T-helper 1 cell treated with Interleukin-12 subunit alpha and Interleukin-12 subunit beta and Interleukin-4 antibody, amounts not matched to agents 30 μg/mL and 1 μg/mL, for 36 hours (primary cell): Measurements from ENCODE around the gene GUCY1A1.
"Not testable (repeated sequence)": the region's sequence is repeated elsewhere in the genome, so short reads cannot be mapped to it uniquely, and the experiment has no call there.

Experiments
- H3K27ac Mint-ChIP-seq: one replicate; pipeline ENCODE4 v1.8.0; 2021; ENCODE audit warnings: mild to moderate bottlenecking, mixed read lengths
- H3K27me3 Mint-ChIP-seq: one replicate; pipeline ENCODE4 v1.8.0; 2021; ENCODE audit warnings: low read depth, mixed read lengths
- H3K36me3 Mint-ChIP-seq: one replicate; pipeline ENCODE4 v1.8.0; 2021; ENCODE audit warnings: low read depth, mixed read lengths
- H3K4me1 Mint-ChIP-seq: one replicate; pipeline ENCODE4 v1.8.0; 2021; ENCODE audit warnings: low read depth, mixed read lengths
- H3K4me3 Mint-ChIP-seq: one replicate; pipeline ENCODE4 v1.8.0; 2021; ENCODE audit warnings: mild to moderate bottlenecking, moderate library complexity, mixed read lengths
- H3K9me3 Mint-ChIP-seq: one replicate; pipeline ENCODE4 v1.8.0; 2021; ENCODE audit warnings: mixed read lengths

GUCY1A1 gene

GRCh38 chr4:155643087-155643486 is 23.6 kb upstream of the GUCY1A1 start:
- Mint-ChIP-seq H3K4me1 (peaks cover 13% of the 10 kb centered on the region), H3K4me3 (no peak overlapping the region), H3K9me3 (no peaks in the 10 kb centered on the region), H3K27ac (no peak overlapping the region), H3K36me3 (no peaks in the 10 kb centered on the region), H3K27me3 (peaks cover 5% of the 10 kb centered on the region)

- no peaks in the 10 kb centered on the region for H3K4me1 Mint-ChIP-seq
- H3K27me3 Mint-ChIP-seq, result peaks cover 5% of the 10 kb centered on the region
- H3K36me3 Mint-ChIP-seq, result no peaks in the 10 kb centered on the region
- H3K9me3 Mint-ChIP-seq, result no peaks in the 10 kb centered on the region
- H3K27ac Mint-ChIP-seq, result no peak overlapping the region
- no peak overlapping the region for H3K4me3 Mint-ChIP-seq
Measured at GRCh38 chr4:155646001-155646400, 20.6 kb upstream of the GUCY1A1 start.

GRCh38 chr4:155650785-155651184 is 15.9 kb upstream of the GUCY1A1 start:
- H3K36me3 Mint-ChIP-seq, H3K27ac Mint-ChIP-seq, H3K4me1 Mint-ChIP-seq, H3K4me3 Mint-ChIP-seq, H3K9me3 Mint-ChIP-seq, H3K27me3 Mint-ChIP-seq: not testable (repeated sequence)

GRCh38 chr4:155653052-155653451 is 13.6 kb upstream of the GUCY1A1 start:
- peaks cover 14% of the 10 kb centered on the region for H3K27me3 Mint-ChIP-seq
- no peak overlapping the region for H3K27ac Mint-ChIP-seq
- no peak overlapping the region for H3K4me3 Mint-ChIP-seq
- no peaks in the 10 kb centered on the region for H3K4me1 Mint-ChIP-seq
- no peaks in the 10 kb centered on the region for H3K9me3 Mint-ChIP-seq
- no peaks in the 10 kb centered on the region for H3K36me3 Mint-ChIP-seq

GRCh38 chr4:155656025-155656424 is 10.6 kb upstream of the GUCY1A1 start:
- Mint-ChIP-seq H3K4me3 (no peak overlapping the region), H3K9me3 (no peaks in the 10 kb centered on the region), H3K36me3 (no peaks in the 10 kb centered on the region), H3K27ac (no peak overlapping the region), H3K27me3 (peaks cover 18% of the 10 kb centered on the region), H3K4me1 (no peaks in the 10 kb centered on the region)

- Mint-ChIP-seq H3K4me1 (no peaks in the 10 kb centered on the region), H3K36me3 (no peaks in the 10 kb centered on the region), H3K27me3 (peaks cover 21% of the 10 kb centered on the region), H3K9me3 (no peaks in the 10 kb centered on the region), H3K27ac (no peak overlapping the region), H3K4me3 (no peak overlapping the region)
Measured at GRCh38 chr4:155657169-155657568, 9.5 kb upstream of the GUCY1A1 start.

- Mint-ChIP-seq H3K4me3 (no peak overlapping the region), H3K27ac (no peak overlapping the region), H3K36me3 (no peaks in the 10 kb centered on the region), H3K9me3 (no peaks in the 10 kb centered on the region), H3K4me1 (no peaks in the 10 kb centered on the region), H3K27me3 (peaks cover 21% of the 10 kb centered on the region)
Measured at GRCh38 chr4:155657985-155658680, 8.5 kb upstream of the GUCY1A1 start.

- Mint-ChIP-seq H3K27me3 (peaks cover 25% of the 10 kb centered on the region), H3K36me3 (no peaks in the 10 kb centered on the region), H3K27ac (no peak overlapping the region), H3K4me1 (no peaks in the 10 kb centered on the region), H3K4me3 (no peak overlapping the region), H3K9me3 (no peaks in the 10 kb centered on the region)
Measured at GRCh38 chr4:155658681-155659064, 8.0 kb upstream of the GUCY1A1 start.

GRCh38 chr4:155659176-155659575 is 7.5 kb upstream of the GUCY1A1 start:
- Mint-ChIP-seq H3K9me3 (no peaks in the 10 kb centered on the region), H3K27me3 (peaks cover 24% of the 10 kb centered on the region), H3K4me3 (no peak overlapping the region), H3K27ac (no peak overlapping the region), H3K36me3 (no peaks in the 10 kb centered on the region), H3K4me1 (no peaks in the 10 kb centered on the region)

GRCh38 chr4:155660436-155660835 is 6.2 kb upstream of the GUCY1A1 start:
- no peak overlapping the region for H3K4me3 Mint-ChIP-seq
- no peaks in the 10 kb centered on the region for H3K36me3 Mint-ChIP-seq
- peaks cover 37% of the 10 kb centered on the region for H3K27me3 Mint-ChIP-seq
- no peaks in the 10 kb centered on the region for H3K9me3 Mint-ChIP-seq
- H3K4me1 Mint-ChIP-seq, result no peaks in the 10 kb centered on the region
- no peak overlapping the region for H3K27ac Mint-ChIP-seq

GRCh38 chr4:155665054-155665453 is 1.6 kb upstream of the GUCY1A1 start:
- H3K4me3 Mint-ChIP-seq, result no peak overlapping the region
- peaks cover 64% of the 10 kb centered on the region for H3K27me3 Mint-ChIP-seq
- H3K4me1 Mint-ChIP-seq, result peaks cover 7% of the 10 kb centered on the region
- H3K27ac Mint-ChIP-seq, result no peak overlapping the region
- no peaks in the 10 kb centered on the region for H3K9me3 Mint-ChIP-seq
- H3K36me3 Mint-ChIP-seq, result no peaks in the 10 kb centered on the region

GRCh38 chr4:155667222-155667567 is 547 bp downstream of the GUCY1A1 start:
- peak overlapping the region; percentile 94 for H3K4me3 Mint-ChIP-seq
- peaks cover 80% of the 10 kb centered on the region for H3K27me3 Mint-ChIP-seq
- H3K36me3 Mint-ChIP-seq, result no peaks in the 10 kb centered on the region
- H3K27ac Mint-ChIP-seq, result no peak overlapping the region
- no peaks in the 10 kb centered on the region for H3K9me3 Mint-ChIP-seq
- H3K4me1 Mint-ChIP-seq, result peaks cover 7% of the 10 kb centered on the region

- Mint-ChIP-seq H3K4me3 (peak overlapping the region; percentile 22), H3K27me3 (peaks cover 80% of the 10 kb centered on the region), H3K27ac (no peak overlapping the region), H3K9me3 (no peaks in the 10 kb centered on the region), H3K4me1 (peaks cover 7% of the 10 kb centered on the region), H3K36me3 (no peaks in the 10 kb centered on the region)
Measured at GRCh38 chr4:155667568-155668511, 1.2 kb downstream of the GUCY1A1 start.

GRCh38 chr4:155668707-155669220 is 2.1 kb downstream of the GUCY1A1 start:
- peaks cover 7% of the 10 kb centered on the region for H3K4me1 Mint-ChIP-seq
- no peaks in the 10 kb centered on the region for H3K36me3 Mint-ChIP-seq
- H3K9me3 Mint-ChIP-seq, result no peaks in the 10 kb centered on the region
- H3K27me3 Mint-ChIP-seq, result peaks cover 84% of the 10 kb centered on the region
- H3K27ac Mint-ChIP-seq, result no peak overlapping the region
- H3K4me3 Mint-ChIP-seq, result no peak overlapping the region

GRCh38 chr4:155672342-155672741 is 5.7 kb downstream of the GUCY1A1 start:
- Mint-ChIP-seq H3K27me3 (peaks cover 56% of the 10 kb centered on the region), H3K27ac (no peak overlapping the region), H3K9me3 (no peaks in the 10 kb centered on the region), H3K4me3 (no peak overlapping the region), H3K36me3 (no peaks in the 10 kb centered on the region), H3K4me1 (no peaks in the 10 kb centered on the region)
